ENCODE data around the gene BOLL.
"Not testable (repeated sequence)": the region's sequence is repeated elsewhere in the genome, so short reads cannot be mapped to it uniquely, and the experiment has no call there.

Gene BOLL, protein sequence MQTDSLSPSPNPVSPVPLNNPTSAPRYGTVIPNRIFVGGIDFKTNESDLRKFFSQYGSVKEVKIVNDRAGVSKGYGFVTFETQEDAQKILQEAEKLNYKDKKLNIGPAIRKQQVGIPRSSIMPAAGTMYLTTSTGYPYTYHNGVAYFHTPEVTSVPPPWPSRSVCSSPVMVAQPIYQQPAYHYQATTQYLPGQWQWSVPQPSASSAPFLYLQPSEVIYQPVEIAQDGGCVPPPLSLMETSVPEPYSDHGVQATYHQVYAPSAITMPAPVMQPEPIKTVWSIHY

DNA sequence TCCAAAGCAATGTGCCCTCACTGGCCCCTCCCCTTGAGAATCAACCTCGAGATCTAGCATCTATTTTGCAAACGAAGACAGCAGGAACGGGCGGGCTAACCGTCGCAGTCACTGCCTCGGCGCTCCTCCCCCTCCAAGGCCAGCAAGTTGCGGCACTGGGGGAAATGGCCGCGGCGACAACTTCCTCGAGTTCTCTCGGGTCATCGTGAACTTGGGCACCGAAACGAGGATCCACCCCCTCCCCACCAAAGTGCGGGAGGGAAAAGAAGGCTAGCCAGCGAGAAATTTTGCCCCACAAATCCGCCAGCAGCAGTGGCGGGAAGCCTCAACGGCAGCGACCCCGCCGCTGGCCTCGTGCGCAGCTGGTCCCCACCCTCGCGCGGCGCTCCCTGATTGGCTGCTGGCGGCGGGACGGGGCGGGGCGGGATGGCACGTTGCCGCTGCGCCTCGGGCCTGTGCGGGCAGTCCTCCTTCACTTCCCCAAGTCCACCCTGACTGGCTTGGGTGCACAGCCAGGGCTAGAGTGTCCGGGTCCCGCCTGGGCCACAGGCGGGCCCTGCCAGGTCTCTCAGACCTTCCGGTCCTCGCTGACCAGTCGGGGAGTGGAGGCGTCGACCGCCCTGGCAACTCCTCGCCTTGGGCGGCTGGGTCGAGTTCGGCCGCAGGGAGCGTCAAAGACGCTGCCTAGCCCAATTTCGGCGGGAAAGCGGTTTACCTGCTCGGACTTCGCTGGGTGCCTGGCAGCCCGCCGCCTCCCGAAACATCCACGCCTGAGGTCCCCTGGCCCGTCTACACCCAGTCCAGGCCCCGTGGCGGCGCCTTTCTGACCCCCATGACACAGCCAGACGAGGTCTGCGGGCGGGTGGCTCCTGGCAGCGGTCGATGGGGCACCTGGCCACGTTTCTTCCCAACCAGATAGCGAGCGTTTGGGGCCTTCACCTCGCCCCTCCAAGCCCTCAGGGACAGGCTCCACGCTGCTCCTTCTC lies at the start of gene BOLL:
Gene BOLL (minus strand): TSS at position 364 of the 986 bp plus-strand sequence. CDS start 3,469 bp downstream, outside the sequence.
- DNase-seq (ENCODE audit: low read depth in 2 of 2) = no peak

DNA sequence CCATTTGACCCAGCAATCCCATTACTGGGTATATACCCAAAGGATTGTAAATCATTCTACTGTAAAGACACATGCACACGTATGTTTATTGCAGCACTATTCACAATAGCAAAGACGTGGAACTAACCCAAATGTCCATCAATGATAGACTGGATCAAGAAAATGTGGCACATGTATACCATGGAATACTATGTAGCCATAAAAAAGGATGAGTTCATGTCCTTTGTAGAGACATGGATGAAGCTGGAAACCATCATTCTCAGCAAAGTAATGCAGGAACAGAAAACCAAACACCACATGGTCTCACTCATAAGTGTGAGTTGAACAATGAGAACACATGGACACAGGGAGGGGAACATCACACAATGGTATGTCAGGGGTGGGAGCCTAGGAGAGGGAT lies 49.7 kb upstream of the BOLL start:
- DNase-seq (ENCODE audit: low read depth in 2 of 2) = not testable (repeated sequence)

DNA sequence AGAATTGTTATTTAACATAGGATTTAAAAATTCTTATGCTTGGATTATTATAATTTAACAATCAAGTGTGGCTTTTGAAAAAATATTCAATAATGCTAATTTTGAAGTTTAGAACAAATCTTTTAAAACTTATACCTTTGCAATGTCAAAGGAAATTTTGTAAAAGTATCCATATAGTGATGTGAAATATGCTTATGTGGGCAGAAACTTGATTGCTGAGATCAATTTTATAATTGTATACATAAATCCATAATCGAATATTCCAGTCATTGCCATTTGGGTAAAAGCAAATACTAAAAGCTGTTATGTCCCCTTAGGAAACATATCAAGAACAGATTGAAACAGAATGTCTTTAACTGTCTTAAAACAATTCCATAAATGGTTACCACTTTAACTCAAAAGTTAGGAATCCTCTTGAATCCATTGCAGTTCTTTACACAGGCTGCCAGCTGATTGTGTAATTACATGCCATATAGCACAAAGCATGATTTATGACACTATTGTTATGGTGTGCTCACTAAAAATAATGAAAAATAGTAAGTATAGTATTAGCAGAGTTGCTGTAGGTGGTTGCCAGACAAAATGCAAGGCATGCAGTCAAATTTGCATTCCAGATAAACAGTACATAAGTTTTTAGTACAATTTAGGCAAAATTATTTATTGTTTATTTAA lies 43.5 kb upstream of the BOLL start:
- no peak for DNase-seq (ENCODE audit: low read depth in 2 of 2)

DNA sequence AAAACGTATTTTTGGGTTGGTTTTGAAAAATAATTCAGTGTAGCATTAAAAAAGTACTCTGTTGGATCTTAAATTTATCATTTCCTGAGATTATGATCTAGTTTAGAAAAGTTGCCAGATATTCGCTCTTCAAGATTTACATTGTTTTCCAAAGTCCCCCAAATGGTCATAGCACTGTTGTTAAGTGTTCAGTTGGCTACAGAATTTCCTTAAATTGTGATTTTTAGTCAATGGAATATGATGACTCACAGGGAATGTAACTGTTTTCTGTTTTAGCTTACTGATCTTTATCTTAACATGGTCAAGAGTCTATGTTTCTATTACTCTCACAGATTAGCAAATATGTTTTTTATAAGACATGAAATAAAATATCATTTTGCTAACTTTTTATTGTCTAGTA lies 42.5 kb upstream of the BOLL start:
- no peak for DNase-seq (ENCODE audit: low read depth in 2 of 2)

DNA sequence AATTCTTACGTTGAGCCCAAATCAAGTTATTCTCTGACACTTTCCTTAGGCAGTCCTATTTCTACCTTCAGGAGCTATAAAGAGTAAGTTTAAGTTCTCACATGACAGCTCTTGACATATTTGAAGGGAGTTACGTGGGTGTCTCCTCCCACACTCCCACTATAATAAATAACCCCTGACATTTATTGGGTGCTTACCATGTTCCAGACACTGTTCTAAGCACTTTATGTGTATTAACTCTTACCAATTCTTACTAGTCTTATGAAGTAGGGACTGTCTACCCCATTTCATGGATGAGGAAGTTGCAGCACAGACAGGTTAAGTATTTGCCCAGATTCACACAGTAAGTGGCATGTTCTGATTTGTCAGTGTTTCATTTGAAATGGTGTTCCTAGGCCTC lies 37.2 kb upstream of the BOLL start:
- no peak for DNase-seq (ENCODE audit: low read depth in 2 of 2)

DNA sequence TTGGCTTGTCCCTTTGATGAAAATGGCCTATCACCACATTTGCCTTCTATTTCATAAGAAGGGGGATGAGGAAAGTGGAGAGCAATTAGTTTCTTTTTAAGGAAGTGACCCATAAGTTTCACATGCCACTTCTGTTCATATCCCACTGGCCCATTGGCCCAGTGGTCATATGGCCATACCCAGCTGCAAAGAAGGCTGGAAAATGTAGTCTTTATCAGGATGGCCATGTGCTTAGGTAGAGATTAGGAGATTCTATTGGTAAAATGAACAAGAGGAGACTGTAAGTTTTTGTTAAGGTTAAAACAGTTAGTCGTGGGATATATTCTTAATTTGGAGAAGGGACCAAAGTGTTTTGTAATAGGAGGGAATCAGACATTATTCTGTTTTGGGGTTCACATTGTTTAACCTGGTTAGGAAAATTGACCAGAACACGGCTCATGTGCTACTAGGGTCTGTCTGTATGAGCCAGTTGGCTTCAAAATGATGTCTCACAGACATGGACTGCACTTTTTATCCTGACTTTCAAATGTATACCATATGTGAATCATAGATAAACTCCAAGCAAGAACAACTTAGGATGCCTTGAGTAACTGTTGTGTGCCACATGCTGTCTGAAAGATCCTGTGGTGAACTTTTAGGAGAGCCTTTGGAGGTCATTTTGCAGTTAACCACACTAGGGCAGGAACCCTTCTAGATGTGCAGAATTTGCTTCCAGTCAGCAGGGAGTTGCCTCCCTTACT lies 36.6 kb upstream of the BOLL start:
- DNase-seq (ENCODE audit: low read depth in 2 of 2) = no peak

DNA sequence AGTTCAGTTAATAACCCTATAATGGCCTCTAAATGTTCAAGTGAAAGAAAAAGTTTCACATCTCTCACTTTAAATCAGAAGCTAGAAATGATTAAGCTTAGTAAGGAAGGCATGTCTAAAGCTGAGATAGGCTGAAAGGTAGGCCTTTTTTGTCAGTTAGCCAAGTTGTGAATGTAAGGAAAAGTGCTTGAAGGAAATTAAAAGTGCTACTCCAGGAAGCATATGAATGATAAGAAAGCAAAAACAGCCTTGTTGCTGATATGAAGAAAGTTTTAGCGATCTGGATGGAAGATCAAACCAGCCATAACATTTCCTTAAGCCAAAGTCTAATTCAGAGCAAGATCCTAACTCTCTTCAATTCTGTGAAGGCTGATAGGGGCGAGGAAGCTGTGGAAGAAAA lies 29.4 kb upstream of the BOLL start:
- DNase-seq (ENCODE audit: low read depth in 2 of 2) = no peak

DNA sequence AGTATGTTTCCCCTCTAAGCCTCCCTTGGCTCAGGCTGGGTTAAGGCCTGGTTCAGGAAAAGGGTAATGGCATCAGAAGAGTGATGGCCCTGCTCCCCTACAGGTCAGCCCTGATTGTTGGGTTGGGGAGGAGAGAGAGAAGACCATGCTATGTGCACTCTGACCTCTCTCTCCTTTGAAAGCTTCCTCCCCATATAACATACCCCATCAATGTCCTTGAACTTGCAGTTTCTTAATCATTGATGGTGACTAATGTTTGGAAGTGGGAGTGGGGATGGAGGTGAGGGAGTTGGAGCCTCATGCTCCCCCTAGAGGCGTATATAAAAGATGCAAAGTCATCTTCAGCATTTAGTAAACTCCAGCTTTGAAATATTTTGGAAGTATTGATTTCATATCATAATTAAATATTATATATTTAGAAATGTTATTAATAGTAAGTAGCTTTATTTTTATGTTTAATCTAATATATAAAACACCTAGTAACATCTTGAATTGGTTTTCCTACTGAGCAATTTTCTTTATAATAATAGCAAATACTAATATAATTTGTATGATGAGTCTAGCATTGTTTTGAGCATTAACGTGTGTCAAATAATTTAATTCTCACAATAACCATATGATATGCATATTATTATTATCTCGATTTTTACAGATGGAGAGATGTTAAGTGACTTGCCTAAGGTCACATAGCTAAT lies 28.1 kb upstream of the BOLL start:
- no peak for DNase-seq (ENCODE audit: low read depth in 2 of 2)

DNA sequence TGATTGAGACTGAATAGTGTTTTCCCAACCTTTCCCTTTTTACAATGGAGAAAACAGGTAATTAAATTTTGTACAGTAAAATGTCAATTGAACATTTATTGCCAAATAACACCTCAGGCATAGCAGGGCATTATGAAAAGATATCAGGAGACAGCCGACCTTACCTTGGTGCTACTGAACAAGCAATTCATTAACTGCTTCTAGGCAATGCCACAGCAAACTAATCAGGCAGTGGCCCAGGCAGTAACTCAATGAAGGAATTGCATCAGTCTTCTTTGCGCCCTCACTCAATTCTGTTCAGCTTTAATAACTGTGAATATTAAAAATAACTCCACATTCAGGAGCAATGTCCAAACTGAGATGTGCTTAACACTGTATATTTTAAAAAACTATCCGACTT lies 25.4 kb upstream of the BOLL start:
- no peak for DNase-seq (ENCODE audit: low read depth in 2 of 2)

DNA sequence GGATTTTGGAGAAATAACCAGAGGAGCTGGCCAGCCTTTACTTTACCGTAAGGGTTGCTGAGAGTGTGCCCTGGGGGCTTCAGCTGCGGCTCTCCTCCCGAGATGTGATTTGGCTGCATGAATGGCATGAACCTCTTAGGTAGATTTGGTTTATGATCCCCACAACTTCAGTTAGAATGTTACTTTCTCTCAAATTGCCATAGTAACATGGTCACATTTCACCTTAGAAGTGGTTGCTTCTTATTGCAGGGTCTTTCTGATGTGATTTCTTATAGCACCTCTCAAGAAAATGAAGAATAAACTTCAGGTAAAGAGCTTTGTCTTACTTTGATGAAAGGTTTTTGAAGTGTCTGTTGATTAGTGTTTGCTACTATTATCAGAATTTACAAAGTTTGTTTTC lies 24.9 kb upstream of the BOLL start:
- no peak for DNase-seq (ENCODE audit: low read depth in 2 of 2)

DNA sequence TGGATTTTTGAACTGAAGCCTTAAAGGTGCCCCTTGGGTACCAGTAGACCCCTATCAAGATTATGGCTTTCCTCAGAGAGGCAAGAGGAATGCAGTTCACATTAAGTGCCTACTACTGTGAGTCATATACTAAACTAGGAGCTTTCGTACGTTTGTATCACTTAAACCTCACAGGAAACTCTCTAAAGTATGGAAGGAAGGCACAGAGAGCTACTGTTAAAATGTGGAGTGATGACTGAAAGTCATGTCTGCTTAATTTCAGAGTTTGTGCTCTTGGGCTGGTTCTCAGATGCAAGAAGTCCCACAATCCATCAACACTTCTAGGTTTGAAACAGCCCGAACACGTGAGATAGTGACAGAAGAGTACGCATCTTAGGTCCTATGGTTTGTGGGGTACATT lies 23.9 kb upstream of the BOLL start:
- no peak for DNase-seq (ENCODE audit: low read depth in 2 of 2)

DNA sequence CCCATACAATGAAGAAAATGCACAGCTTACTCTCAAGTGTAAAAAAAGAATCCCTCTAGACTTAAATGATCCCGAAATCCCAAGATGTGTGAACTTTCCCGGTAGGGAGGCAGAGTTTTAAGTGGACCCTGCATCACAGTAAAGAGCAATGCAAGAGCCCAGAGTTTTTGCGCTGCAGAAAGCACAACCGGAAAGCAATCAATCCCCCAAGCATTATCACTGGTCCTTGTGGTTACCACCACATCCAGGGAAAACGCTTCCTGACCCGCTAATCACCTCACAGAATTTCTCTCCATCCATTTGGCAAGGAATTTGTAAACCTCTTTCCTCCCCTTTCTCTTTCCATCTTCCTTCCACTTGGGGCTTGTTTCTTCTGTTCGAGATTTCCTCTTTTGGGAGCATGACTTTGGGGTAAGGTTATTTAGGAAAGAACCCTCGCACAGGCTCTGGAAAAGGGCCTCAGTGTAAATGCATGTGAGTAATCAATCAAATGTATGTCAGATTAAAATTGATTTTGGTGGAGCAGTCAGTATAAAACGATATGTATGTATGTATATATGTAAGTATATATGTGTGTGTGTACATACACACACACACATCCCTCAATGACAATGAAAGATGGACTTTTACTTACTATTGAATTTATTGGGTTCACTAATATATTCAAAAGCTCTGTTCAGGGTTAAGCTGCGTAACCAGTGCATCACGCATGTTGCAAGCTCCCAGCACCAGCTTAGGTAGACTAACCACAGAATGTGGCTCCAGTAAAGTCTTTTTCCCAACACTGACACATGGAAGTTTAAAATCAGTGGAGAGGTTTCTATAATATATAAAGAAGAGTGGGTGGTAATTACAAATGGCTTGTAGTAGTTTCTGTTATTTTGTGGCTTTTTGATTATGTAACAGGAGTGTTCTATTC lies 20.9 kb upstream of the BOLL start:
- DNase-seq (ENCODE audit: low read depth in 2 of 2) = no peak

DNA sequence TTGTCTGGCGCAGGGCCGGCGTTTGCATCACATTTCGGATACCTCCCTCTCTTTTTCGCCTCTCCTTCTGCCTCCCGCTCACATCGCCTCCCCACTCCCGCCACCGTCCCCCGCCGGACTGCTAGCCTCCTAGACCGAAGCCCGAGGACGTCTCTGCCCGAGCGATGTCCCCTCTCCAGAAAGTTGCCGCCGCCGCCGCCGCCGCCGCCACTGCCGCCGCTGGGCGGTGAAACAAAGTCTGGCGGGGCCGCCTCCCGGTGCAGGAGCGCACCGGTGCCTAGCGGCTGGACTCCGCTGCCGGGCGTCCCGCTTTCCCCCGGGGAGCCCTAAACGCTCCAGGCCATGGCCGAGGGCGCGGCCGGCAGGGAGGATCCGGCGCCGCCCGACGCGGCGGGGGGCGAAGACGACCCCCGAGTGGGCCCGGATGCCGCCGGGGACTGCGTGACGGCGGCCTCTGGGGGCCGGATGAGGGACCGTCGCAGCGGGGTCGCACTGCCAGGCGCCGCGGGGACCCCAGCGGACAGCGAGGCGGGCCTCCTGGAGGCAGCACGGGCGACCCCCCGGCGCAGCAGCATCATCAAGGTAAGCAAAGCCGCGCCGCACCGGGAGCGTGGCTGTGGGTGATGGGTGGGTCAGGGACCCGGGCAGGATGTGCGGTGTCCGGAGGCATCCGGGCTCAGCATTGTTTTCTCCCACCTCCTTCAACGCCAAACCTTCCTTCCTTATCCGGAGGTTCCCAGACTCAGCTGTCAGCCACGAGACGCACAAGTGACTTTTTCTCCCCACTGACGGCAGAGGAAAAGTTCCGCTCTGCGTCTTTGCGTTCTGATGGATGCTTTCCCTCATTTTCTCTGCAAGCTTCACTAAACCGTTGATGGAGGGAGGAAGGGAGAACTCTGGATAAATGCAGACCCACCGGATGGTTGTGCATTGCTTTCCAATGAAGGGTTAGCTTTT lies 19.9 kb upstream of the BOLL start:
- DNase-seq (ENCODE audit: low read depth in 2 of 2) = no peak

DNA sequence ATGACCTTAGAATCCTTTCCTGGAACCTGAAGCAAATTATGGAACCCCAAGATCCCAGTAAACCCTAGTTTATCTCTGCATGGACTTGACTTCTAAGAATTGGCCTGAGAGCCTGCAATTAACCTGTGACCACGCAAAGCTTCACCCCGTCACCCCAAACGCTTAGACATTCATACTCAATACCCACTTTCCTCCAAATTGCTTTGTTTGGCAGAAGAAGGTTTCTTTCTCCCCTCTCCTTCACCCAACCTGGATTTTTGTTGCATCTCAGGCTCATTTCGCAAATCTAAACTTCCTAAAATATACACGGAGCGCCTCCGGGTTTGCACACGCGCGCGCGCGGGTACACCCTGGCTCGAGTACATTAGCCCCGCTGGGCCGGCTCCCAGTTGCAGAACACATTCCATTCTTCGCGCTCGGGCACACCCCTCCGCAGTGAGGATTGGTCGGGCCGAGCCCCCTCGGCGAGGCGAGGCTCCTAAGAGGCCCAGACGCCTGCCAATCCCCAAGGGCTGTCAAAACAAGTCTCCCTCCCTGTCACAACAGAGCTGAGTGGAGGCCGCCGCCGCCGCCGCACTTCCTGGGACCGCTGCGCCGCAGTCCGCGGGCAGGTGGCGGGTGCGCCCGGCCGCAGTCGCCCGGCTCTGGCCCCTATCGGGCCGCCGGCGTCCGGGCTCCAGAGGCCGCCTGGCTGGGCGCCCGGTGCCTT lies 19.1 kb upstream of the BOLL start, which contains the start of gene PLCL1:
Gene PLCL1 (plus strand): TSS at position 545 of the 709 bp plus-strand sequence.
- peak; percentile 67 to 78 for DNase-seq (ENCODE audit: low read depth in 2 of 2)

DNA sequence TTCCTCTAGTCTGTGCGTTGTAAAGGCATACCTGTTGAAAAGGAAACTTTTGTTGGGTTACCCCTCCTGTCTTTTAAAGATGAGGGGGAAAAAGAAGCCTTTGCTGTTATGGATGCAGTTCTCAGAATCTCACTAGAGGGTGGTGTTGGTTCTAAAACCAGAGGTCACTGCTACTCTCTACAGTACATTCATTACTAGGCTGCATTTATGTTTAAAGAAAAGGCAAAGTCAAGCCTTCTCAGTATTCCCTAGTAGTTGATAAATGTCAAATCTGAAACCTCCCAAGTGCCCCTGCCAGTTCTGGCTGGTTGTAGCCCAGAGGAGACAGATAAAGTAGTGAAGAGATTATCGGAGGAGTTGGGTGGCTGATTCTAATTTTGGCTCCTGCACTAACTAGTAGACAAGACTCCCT lies 17.9 kb upstream of the BOLL start:
- DNase-seq (ENCODE audit: low read depth in 2 of 2) = no peak

DNA sequence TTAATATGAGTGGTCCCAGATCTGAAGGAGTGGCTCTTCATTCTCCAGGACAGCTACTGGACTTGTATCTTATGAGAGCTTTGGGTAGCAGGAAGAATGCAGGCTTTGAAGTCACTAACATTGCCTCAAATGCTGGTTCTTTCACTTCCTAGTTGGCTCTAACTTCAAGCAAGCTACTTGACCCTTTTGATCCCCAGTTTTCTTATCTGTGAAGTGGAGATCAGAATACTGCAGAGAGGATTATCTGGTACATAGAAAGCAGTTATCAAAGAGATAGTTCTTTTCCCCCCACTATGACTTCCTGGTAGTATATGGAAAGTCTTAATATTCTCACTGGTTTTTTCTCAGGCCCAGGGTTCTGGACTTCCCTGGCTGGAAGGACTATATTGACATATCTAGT lies 15.9 kb upstream of the BOLL start:
- DNase-seq (ENCODE audit: low read depth in 2 of 2) = no peak

DNA sequence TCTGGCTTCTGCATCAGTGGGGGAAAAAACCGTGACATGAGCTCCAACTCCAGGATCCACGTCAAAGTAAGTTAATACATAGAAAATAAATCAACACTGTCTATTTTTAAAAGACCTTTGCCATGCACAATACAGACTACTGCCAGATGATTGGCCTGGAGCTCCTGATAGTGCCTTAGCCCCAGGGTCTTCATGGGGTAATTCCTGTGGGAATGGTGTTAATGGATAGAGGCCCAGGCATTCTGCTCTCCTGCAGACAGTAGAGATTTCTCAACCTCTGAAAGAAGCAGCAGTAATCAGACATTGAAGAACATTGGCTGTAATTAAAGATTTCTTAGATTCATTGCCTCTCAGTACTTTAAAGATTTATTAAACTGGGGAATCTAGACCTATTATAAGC lies 15.0 kb upstream of the BOLL start:
- no peak for DNase-seq (ENCODE audit: low read depth in 2 of 2)

DNA sequence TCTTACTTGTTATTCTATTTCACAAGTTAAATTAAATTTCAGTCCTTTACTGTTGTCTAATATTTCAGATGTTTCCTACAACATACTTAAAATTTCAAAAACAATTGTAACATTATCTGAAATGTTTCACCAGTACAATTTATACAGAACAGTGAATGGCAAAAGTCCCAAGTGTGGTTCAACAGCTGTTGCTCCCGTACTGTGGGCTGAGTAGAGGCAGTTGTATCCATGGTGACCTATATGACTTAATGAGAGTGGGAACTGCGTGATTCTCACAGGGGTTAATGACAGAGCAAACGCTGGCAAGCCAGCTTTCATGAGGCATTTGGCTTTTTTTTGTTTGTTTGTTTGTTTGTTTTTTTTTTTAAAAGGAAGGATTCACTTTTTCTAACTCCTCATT lies 13.9 kb upstream of the BOLL start:
- DNase-seq (ENCODE audit: low read depth in 2 of 2) = no peak
